Lung (tissue), 12 donors: ENCODE measurements around the gene IL1B. TPM values are rescaled to one million over a fixed set of nuclear protein-coding genes. Genes with fewer than 3 reads are reported as not detected.
A peak's percentile ranks its signal among the peaks of the same experiment; 100 is the strongest.

Experiments
- ATAC-seq: fragments of 200-7000 bp; cut with Tn5 transposase; one replicate; pipeline ENCODE4 v1.9.1; 2020; ENCODE audit warnings: moderate number of reproducible peaks; ENCODE audit not compliant: insufficient read depth, low FRiP score
- DNase-seq, 3 donors: peaks; one replicate each; pipeline ENCODE4 v3.0.0-alpha.2; 2013 to 2017
- H3K27ac ChIP-seq, 2 donors: one replicate each; pipeline ENCODE4 v1.5.1; 2013; ENCODE audit warnings: mild to moderate bottlenecking in 2 of 2, moderate library complexity in 2 of 2, control low read depth in 1 of 2, inconsistent platforms in 1 of 2, low read depth in 1 of 2, low read length in 1 of 2
- H3K27me3 ChIP-seq, 3 donors: one replicate each; pipeline ENCODE4 v1.5.1; 2013; ENCODE audit warnings: low read length in 2 of 3; ENCODE audit not compliant: control insufficient read depth in 3 of 3, insufficient read depth in 3 of 3
- H3K36me3 ChIP-seq, 4 donors: one replicate each; pipeline ENCODE4 v1.5.1; 2013; ENCODE audit warnings: low read length in 4 of 4, mild to moderate bottlenecking in 1 of 4, moderate library complexity in 1 of 4; ENCODE audit not compliant: control insufficient read depth in 4 of 4, insufficient read depth in 4 of 4
- H3K4me1 ChIP-seq, 5 donors: one replicate each; pipeline ENCODE4 v1.5.1; 2013; ENCODE audit warnings: low read length in 5 of 5, mild to moderate bottlenecking in 2 of 5, moderate library complexity in 1 of 5; ENCODE audit not compliant: control insufficient read depth in 5 of 5, insufficient read depth in 5 of 5
- H3K4me3 ChIP-seq: one replicate; pipeline ENCODE4 v1.5.1; 2013; ENCODE audit warnings: mild to moderate bottlenecking, control low read depth, moderate library complexity
- H3K9ac ChIP-seq, 2 donors: one replicate each; pipeline ENCODE4 v1.5.1; 2013; ENCODE audit warnings: low read length in 2 of 2, control low read depth in 1 of 2; ENCODE audit not compliant: insufficient read depth in 1 of 2
- H3K9me3 ChIP-seq, 4 donors: one replicate each; pipeline ENCODE4 v1.5.1; 2013; ENCODE audit warnings: low read length in 3 of 4, mild to moderate bottlenecking in 1 of 4, moderate library complexity in 1 of 4; ENCODE audit not compliant: control insufficient read depth in 4 of 4, insufficient read depth in 3 of 4
- CTCF ChIP-seq: IDR thresholded peaks from 2 replicates; pipeline ENCODE4 v1.5.1; 2012; ENCODE audit warnings: mild to moderate bottlenecking; ENCODE audit errors: control extremely low read depth, extremely low read depth
- WGBS, 2 donors: extraction: QIAGEN DNeasy Blood & Tissue Kit; methylation state at CpG; one replicate each; pipeline ENCODE4 v1.1.7; 2013; 5-methylcytosine and 5-hydroxymethylcytosine counted together
- polyA plus RNA-seq, 2 donors: library from polyadenylated mRNA; stranded (reverse); fragments of 200-250 nt; gene quantifications; one replicate each; pipeline ENCODE4 v1.2.1, GENCODE V29; 2013
- total RNA-seq, 2 donors: library from RNA; depleted of rRNA in 1 of 2; stranded (reverse); fragments of >200 nt in 1 of 2; gene quantifications; one replicate each; pipeline ENCODE4 v1.2.1, GENCODE V29; 2014 to 2021
- donor health status: control.
- donor health status: control.
- donor health status: Bipolar disorder and iron deficiency.
- donor health status: healthy.
- donor health status: DM: yes; HTN: yes; CAD: no.

The IL1B gene
- total and polyA plus RNA-seq, 4 donors, result 3.8 to 482 (median 13.2) TPM

GRCh38 chr2:112884869-112885505, 48.4 kb upstream of the IL1B start:
- H3K27ac ChIP-seq, result no peak overlapping the region
- no peaks in the 10 kb centered on the region for H3K9me3 ChIP-seq
- peak; percentile 57 for TF ChIP-seq CTCF
- no peaks in the 10 kb centered on the region for H3K27me3 ChIP-seq
- DNase-seq (peak in 1 of 3 donors; percentile 26), ATAC-seq (no peak)
- H3K4me3 ChIP-seq, result no peak overlapping the region
- no peaks in the 10 kb centered on the region for H3K36me3 ChIP-seq
- 44 to 56% methylated on average over 6 of the region's 6 CpGs for WGBS, 2 donors
- H3K9ac ChIP-seq, result no peak overlapping the region
- peaks cover 0 to 6% (median 0%) of the 10 kb centered on the region in 5 donors for H3K4me1 ChIP-seq

- H3K9me3 ChIP-seq, result no peaks in the 10 kb centered on the region
- no peaks in the 10 kb centered on the region for H3K36me3 ChIP-seq
- no peaks in the 10 kb centered on the region for H3K27me3 ChIP-seq
- no peak overlapping the region for H3K9ac ChIP-seq
- 89 to 99% methylated on average over 2 of the region's 2 CpGs for WGBS, 2 donors
- no peak for ATAC-seq
- H3K4me3 ChIP-seq, result no peak overlapping the region
- no peak overlapping the region for H3K27ac ChIP-seq
- no peak for TF ChIP-seq CTCF
- DNase-seq, result no peak
- peaks cover 0 to 6% (median 0%) of the 10 kb centered on the region in 5 donors for H3K4me1 ChIP-seq
Measured at GRCh38 chr2:112883669-112884068, 47.1 kb upstream of the IL1B start.

- 73 to 74% methylated on average over 5 of the region's 5 CpGs for WGBS, 2 donors
- ATAC-seq, result no peak
- no peaks in the 10 kb centered on the region for H3K9me3 ChIP-seq
- H3K27me3 ChIP-seq, result no peaks in the 10 kb centered on the region
- DNase-seq, result no peak
- no peak for TF ChIP-seq CTCF
- H3K27ac ChIP-seq, result no peak overlapping the region
- no peaks in the 10 kb centered on the region for H3K36me3 ChIP-seq
- no peak overlapping the region for H3K9ac ChIP-seq
- H3K4me3 ChIP-seq, result no peak overlapping the region
- H3K4me1 ChIP-seq, result no peaks in the 10 kb centered on the region
Measured at GRCh38 chr2:112881217-112881985, 44.8 kb upstream of the IL1B start.
